Natural killer cell treated with Interleukin-12 subunit alpha and Interleukin-12 subunit beta and Interleukin-15 and Interleukin-18, amount 100 ng/mL, for 72 hours (primary cell): ENCODE measurements around the gene CLDN22. TPM values are rescaled to one million over a fixed set of nuclear protein-coding genes. Genes with fewer than 3 reads are reported as not detected.

Source experiments
- ATAC-seq, 2 donors: fragments of 150-1000 bp; cut with Tn5 transposase in 1 of 2; sonication (Bioruptor Pico), chemical (Tn5 transposase) in 1 of 2; 2 replicates each; pipeline ENCODE4 v1.10.0; 2021
- DNase-seq: peaks from one replicate; pipeline ENCODE4 v3.0.0; 2022; ENCODE audit warnings: low spot score
- H3K27ac Mint-ChIP-seq, 2 donors: 1 replicate in 1 of 2; 2 replicates in 1 of 2; pipeline ENCODE4 v1.8.0; 2022; ENCODE audit warnings: mixed read lengths in 2 of 2, mild to moderate bottlenecking in 1 of 2, moderate library complexity in 1 of 2
- H3K27me3 Mint-ChIP-seq, 2 donors: 1 replicate in 1 of 2; 2 replicates in 1 of 2; pipeline ENCODE4 v1.8.0; 2022; ENCODE audit warnings: mixed read lengths in 2 of 2
- H3K36me3 Mint-ChIP-seq: one replicate; pipeline ENCODE4 v1.8.0; 2022; ENCODE audit warnings: mixed read lengths
- H3K4me1 Mint-ChIP-seq, 2 donors: 1 replicate in 1 of 2; 2 replicates in 1 of 2; pipeline ENCODE4 v1.8.0; 2022; ENCODE audit warnings: low read depth in 2 of 2, mixed read lengths in 2 of 2, mild to moderate bottlenecking in 1 of 2
- H3K4me3 Mint-ChIP-seq: one replicate; pipeline ENCODE4 v1.8.0; 2022; ENCODE audit warnings: mixed read lengths
- H3K9me3 Mint-ChIP-seq: 2 replicates; pipeline ENCODE4 v1.8.0; 2022; ENCODE audit warnings: mixed read lengths
- total RNA-seq, 2 donors: library from RNA; stranded (reverse); gene quantifications; one replicate each; pipeline ENCODE4 v1.2.3, GENCODE V29; 2022

The CLDN22 gene
- total RNA-seq, 2 donors from 2014 or later, result not detected

DNA sequence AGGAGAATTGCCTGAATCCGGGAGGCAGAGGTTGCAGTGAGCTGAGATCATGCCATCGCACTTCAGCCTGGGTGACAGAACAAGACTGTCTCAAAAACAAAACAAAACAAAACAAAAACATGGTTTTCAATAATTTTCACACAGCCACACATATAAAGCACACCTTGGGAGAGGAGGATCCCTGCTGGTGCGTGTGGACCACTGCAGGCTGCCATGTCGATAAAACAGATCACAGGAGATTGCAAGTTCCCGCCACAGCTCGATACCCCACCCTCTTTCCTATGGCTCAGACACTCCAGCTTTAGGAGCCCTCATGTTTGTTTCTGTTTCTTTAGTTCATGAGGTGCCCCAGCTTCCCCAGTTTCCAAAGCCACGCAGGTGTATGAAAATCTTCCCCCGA lies 33.5 kb upstream of the CLDN22 start:
- peaks cover 3% of the 10 kb centered on the region for H3K9me3 Mint-ChIP-seq
- peaks cover 6% of the 10 kb centered on the region for H3K36me3 Mint-ChIP-seq
- no peak overlapping the region for H3K4me3 Mint-ChIP-seq
- H3K27ac Mint-ChIP-seq, result no peak overlapping the region
- peaks cover 9 to 21% of the 10 kb centered on the region in 2 donors for H3K27me3 Mint-ChIP-seq
- peak; percentile 10 for DNase-seq
- H3K4me1 Mint-ChIP-seq, result peaks cover 17 to 19% of the 10 kb centered on the region in 2 donors
- no peak for ATAC-seq

DNA sequence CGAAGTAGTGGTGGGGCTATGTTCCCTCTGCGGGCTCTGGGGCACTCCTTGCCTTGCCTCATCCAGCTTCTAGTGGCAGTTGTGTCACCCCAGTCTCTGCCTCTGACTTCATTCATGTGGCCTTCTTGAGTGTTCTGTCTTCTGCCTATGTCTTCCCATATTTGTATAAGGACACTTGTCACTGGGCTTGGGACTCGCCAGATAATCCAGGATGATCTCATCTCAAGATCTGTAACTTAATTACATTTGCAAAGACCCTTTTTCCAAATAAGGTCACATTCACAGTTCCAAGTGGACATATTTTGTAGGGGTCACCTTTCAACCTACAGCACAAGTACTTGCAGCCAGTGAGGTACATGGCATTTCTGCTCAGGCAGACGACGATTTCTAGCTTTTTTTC lies 32.5 kb upstream of the CLDN22 start:
- peaks cover 18 to 20% of the 10 kb centered on the region in 2 donors for H3K4me1 Mint-ChIP-seq
- no peak overlapping the region for H3K4me3 Mint-ChIP-seq
- peaks cover 6% of the 10 kb centered on the region for H3K36me3 Mint-ChIP-seq
- H3K9me3 Mint-ChIP-seq, result peaks cover 3% of the 10 kb centered on the region
- ATAC-seq, result no peak
- DNase-seq, result peak; percentile 8
- peaks cover 9 to 22% of the 10 kb centered on the region in 2 donors for H3K27me3 Mint-ChIP-seq
- no peak overlapping the region for H3K27ac Mint-ChIP-seq

DNA sequence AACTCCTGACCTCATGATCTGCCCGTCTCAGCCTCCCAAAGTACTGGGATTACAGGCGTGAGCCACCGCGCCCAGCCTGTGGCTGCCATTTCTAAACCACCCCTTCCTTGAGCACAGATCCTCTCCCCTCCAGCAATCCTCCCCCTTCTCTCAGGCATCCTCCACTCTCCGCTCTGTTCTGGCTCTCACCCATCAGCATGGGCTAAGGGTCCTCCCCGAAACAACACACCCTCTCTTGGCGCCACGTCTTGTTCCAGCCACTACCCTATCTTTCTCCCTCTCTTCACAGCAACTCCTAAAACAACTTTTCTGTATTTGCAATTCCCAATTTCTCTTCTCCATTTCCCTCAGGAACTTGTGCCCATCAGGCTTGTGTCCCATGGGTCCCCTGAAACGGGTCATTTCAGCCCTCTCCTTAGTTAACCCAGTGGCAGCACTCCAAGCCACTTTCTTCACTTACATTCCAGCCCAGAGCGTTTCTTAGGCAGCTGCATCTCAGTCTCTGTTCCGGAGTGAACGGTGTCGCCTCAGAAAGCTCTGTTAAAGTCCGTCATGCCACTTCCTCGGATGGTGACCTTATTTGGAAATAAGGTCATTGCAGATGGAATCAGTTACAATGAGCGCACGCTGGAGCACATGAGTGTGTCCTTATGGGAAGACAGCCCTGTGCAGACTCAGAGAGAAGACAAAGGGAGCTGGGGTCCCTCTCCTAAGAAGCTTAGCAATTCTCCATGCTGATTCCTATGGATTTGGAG lies 30.4 kb upstream of the CLDN22 start:
- Mint-ChIP-seq H3K9me3 (peaks cover 3% of the 10 kb centered on the region), H3K4me3 (peak overlapping the region; percentile 33), H3K4me1 (peaks cover 18 to 20% of the 10 kb centered on the region in 2 donors), H3K27ac (peak overlapping the region; percentile 9 to 25), H3K27me3 (peaks cover 12 to 19% of the 10 kb centered on the region in 2 donors), H3K36me3 (peaks cover 6% of the 10 kb centered on the region)
- DNase-seq, result peak; percentile 32
- ATAC-seq, result no peak

DNA sequence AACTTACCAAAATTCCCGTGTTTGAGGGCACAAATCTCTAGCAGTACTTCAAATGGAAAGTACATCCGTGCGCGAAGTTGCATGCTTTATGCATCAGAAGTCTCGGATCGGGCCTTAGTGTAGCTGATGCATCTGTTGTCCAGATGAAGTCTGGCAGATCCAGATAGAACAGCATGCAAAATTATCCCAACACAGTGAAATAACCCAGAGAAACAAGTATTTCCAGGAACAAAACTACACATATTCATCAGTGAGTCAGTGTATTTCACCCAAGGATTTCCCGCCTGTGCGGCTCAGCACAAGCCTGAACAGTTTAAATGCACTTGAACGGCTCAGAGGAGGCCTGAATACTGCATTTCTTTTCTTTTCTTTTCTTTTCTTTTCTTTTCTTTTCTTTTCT lies 29.6 kb upstream of the CLDN22 start:
- ATAC-seq (no peak), DNase-seq (peak; percentile 39)
- Mint-ChIP-seq H3K4me1 (peaks cover 18 to 20% of the 10 kb centered on the region in 2 donors), H3K9me3 (peaks cover 3% of the 10 kb centered on the region), H3K4me3 (peak overlapping the region; percentile 58), H3K36me3 (peaks cover 6% of the 10 kb centered on the region), H3K27me3 (peaks cover 16 to 23% of the 10 kb centered on the region in 2 donors), H3K27ac (peak overlapping the region; percentile 56 to 76)

DNA sequence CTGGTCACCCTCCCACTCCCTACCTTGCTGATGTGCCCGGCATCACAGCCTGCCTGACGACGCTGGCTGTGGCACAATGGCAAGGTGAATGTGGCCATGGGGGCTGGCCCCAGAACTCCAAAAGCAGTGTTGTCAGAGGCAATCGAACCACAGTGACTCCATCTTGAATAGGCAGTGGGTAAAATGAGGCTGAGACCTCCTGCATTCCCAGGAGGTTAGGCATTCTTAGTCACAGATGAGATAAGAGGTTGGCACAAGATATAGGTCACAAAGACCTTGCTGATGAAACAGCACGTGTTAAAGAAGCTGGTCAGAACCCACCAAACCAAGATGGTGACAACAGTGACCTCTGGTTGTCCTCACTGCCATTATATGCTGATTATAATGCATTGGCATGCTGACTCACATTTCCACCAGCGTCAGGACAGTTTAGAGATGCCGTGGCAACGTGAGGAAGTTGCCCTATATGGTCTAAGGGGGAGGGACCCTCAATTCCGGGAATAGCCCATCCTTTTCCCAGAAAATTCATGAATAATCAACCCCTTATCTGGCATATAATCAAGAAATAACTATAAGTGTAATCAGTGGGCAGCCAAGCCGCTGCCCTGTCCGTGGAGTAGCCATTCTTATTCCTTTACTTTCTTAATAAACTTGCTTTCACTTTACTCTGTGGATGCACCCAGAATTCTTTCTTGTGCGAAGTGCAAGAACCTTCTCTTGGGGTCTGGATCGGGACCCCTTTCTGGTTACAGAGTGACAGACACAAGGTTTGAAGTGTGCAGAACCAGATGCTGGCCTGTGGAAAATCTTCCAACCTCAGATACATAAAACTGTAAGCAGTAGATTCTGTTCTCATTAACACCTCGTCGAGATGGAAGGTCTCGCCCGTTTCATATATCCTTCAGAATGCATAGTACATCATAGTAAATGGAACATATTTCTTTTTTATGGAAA lies 28.9 kb upstream of the CLDN22 start:
- H3K4me3 Mint-ChIP-seq, result peak overlapping the region; percentile 58
- H3K27ac Mint-ChIP-seq, result peak overlapping the region; percentile 56 to 76
- peaks cover 3% of the 10 kb centered on the region for H3K9me3 Mint-ChIP-seq
- DNase-seq, result peak; percentile 75
- ATAC-seq, result peak; percentile 95 to 96
- peaks cover 6% of the 10 kb centered on the region for H3K36me3 Mint-ChIP-seq
- peaks cover 18 to 20% of the 10 kb centered on the region in 2 donors for H3K4me1 Mint-ChIP-seq
- peaks cover 16 to 20% of the 10 kb centered on the region in 2 donors for H3K27me3 Mint-ChIP-seq

DNA sequence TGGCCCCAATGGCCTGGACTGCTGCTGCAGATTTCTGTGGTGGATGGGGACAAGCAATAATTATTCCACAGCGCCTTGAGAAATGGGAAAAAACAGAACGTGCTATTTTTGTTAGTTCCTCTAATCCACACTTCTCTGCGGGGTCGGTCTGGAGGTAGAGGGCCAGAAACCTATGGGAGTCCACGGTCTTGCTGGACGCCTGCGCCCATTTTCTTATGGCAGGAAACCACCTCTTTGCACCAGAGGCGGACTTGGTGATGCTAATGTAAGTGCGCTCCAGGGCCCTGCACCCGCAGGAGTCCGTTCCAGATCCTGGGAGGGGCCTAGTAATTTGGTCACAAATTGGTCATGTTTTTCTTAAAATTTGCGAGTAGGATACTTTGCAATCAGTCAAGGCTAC lies 28.1 kb upstream of the CLDN22 start:
- peaks cover 6% of the 10 kb centered on the region for H3K36me3 Mint-ChIP-seq
- peaks cover 3% of the 10 kb centered on the region for H3K9me3 Mint-ChIP-seq
- ATAC-seq (no peak), DNase-seq (peak; percentile 25)
- H3K4me3 Mint-ChIP-seq, result no peak overlapping the region
- H3K27ac Mint-ChIP-seq, result peak overlapping the region in 1 of 2 donors; percentile 76
- H3K27me3 Mint-ChIP-seq, result peaks cover 16 to 20% of the 10 kb centered on the region in 2 donors
- H3K4me1 Mint-ChIP-seq, result peaks cover 20 to 21% of the 10 kb centered on the region in 2 donors

DNA sequence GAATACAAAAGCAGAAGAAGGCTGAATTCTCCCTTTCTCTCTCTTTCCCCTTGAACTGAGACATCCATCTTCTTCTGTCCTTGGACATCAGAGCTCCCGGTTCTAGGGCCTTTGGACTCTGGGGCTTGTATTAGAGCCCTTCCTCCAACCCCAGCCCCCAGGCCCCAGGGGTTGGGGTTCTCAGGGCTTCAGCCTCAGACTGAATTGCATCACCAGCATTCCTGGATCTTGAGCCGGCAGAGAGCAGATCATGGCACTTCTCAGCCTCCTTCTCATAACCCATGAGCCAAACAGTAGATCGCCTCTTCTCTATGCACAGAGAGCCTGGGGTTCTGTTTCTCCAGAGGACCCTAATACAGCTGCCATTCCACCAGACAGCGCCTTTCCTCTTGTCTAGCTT lies 27.5 kb upstream of the CLDN22 start:
- Mint-ChIP-seq H3K27ac (peak overlapping the region in 1 of 2 donors; percentile 12), H3K4me1 (peaks cover 22 to 24% of the 10 kb centered on the region in 2 donors), H3K36me3 (peaks cover 6% of the 10 kb centered on the region), H3K27me3 (peaks cover 16 to 19% of the 10 kb centered on the region in 2 donors), H3K4me3 (no peak overlapping the region), H3K9me3 (peaks cover 3% of the 10 kb centered on the region)
- ATAC-seq, result no peak
- DNase-seq, result peak; percentile 5

DNA sequence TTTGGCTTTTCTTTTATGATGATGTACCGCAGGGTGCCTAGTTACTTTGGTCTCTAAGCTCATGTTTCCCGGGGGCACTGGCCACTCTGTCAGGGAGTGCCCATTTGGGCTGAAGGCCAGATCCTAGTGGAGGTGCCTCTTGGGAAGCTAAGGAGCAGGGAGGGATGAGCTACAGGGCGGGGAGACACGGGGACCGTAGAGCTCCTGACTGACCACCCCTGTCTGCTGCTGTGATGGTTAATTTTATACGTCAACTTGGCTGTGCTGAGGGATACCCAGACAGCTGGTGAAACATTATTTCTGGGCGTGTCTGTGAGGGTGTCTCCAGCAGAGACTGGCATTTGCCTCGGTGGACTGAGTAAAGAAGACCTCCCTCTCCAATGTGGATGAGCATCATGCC lies 27.1 kb upstream of the CLDN22 start:
- peak; percentile 26 for DNase-seq

DNA sequence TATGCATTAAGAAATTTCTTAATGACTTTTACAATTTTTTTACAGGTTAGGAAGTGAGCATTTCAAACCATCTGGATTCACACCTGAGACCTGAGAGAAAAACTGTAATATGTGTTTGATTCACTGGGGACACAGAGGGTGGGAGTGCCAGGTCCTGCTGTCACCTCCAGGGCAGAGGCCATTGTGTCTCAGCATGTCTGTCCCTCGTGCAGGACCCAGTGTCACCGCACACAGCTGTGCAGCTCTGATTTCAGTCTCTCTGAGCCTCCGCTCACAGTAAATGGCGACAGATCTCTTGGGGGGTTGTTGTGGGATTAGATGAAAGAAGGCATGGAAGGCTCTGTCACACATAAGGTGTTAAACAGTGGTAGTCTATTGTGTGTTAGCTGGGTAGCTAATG lies 25.2 kb upstream of the CLDN22 start:
- Mint-ChIP-seq H3K9me3 (no peaks in the 10 kb centered on the region), H3K36me3 (peaks cover under 1% of the 10 kb centered on the region), H3K4me3 (no peak overlapping the region), H3K27me3 (peaks cover 8% of the 10 kb centered on the region in 2 donors), H3K27ac (no peak overlapping the region), H3K4me1 (peaks cover 18 to 21% of the 10 kb centered on the region in 2 donors)
- DNase-seq, result no peak
- no peak for ATAC-seq

More for the DNA sequence above, 27.1 kb upstream of the CLDN22 start:
- H3K27me3 Mint-ChIP-seq, result peaks cover 16 to 18% of the 10 kb centered on the region in 2 donors
- peak overlapping the region in 1 of 2 donors; percentile 12 for H3K27ac Mint-ChIP-seq
- H3K4me3 Mint-ChIP-seq, result no peak overlapping the region
- H3K36me3 Mint-ChIP-seq, result peaks cover 6% of the 10 kb centered on the region
- ATAC-seq, result no peak
- peaks cover 3% of the 10 kb centered on the region for H3K9me3 Mint-ChIP-seq
- H3K4me1 Mint-ChIP-seq, result peaks cover 22 to 24% of the 10 kb centered on the region in 2 donors

DNA sequence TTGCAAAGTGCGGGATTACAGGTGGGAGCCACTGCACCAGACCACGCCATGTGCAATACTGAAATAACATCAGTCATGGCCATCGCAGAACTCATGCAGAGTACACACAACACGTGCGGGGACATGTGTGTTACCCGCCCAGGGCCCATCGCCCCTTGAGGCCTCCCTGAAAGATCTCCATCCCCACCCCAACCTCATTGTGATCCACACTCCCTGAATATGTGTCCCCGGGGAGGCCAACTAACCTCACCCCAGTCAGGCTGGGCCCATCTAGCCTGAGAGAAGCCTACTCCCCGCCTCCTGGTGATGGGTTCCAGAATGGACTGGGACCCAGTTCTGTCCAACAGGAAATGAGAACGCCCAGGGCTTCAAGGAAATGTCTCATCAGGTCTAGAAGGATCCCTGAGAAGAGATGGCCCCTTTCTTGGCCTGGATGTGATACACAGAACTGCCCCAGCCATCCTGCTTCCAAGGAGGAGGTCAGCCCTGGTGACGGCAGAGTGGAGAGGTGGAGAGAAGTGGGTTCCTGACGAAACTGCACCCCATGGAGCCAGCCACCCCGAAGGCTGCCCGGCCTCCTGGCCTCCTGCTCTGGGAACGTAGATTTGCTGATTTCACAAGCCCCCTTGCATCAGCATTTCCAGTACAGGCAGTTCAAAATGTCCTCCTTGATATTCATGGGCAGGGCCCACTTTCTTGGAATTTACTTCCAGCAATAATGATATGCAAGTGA lies 24.6 kb upstream of the CLDN22 start:
- H3K27ac Mint-ChIP-seq, result no peak overlapping the region
- H3K4me1 Mint-ChIP-seq, result peaks cover 16 to 21% of the 10 kb centered on the region in 2 donors
- no peaks in the 10 kb centered on the region for H3K9me3 Mint-ChIP-seq
- H3K27me3 Mint-ChIP-seq, result peaks cover 7% of the 10 kb centered on the region in 2 donors
- DNase-seq, result no peak
- ATAC-seq, result no peak
- H3K36me3 Mint-ChIP-seq, result no peaks in the 10 kb centered on the region
- no peak overlapping the region for H3K4me3 Mint-ChIP-seq

DNA sequence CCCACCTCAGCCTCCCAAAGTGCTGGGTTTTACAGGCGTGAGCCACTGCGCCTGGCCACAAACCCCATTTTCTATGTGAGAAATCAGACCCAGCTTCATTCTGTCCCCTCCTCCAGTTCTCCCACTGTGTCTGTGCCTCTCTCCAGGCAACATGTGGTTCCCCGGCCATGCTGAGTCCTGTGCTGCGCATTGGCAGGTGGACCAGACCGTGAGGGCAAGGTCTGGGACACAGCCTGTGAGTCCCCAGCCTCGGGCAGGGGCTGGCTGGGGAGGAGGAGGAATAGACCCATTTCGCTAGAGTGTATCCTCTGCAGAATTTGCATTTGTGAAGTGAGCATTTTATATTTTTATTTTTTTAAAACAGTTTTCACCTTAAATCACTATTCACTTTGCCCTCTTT lies 23.7 kb upstream of the CLDN22 start:
- no peak for ATAC-seq
- H3K4me3 Mint-ChIP-seq, result peak overlapping the region; percentile 44
- no peak overlapping the region for H3K27ac Mint-ChIP-seq
- no peaks in the 10 kb centered on the region for H3K9me3 Mint-ChIP-seq
- no peaks in the 10 kb centered on the region for H3K36me3 Mint-ChIP-seq
- H3K4me1 Mint-ChIP-seq, result peaks cover 7 to 12% of the 10 kb centered on the region in 2 donors
- DNase-seq, result no peak
- peaks cover 7 to 10% of the 10 kb centered on the region in 2 donors for H3K27me3 Mint-ChIP-seq

DNA sequence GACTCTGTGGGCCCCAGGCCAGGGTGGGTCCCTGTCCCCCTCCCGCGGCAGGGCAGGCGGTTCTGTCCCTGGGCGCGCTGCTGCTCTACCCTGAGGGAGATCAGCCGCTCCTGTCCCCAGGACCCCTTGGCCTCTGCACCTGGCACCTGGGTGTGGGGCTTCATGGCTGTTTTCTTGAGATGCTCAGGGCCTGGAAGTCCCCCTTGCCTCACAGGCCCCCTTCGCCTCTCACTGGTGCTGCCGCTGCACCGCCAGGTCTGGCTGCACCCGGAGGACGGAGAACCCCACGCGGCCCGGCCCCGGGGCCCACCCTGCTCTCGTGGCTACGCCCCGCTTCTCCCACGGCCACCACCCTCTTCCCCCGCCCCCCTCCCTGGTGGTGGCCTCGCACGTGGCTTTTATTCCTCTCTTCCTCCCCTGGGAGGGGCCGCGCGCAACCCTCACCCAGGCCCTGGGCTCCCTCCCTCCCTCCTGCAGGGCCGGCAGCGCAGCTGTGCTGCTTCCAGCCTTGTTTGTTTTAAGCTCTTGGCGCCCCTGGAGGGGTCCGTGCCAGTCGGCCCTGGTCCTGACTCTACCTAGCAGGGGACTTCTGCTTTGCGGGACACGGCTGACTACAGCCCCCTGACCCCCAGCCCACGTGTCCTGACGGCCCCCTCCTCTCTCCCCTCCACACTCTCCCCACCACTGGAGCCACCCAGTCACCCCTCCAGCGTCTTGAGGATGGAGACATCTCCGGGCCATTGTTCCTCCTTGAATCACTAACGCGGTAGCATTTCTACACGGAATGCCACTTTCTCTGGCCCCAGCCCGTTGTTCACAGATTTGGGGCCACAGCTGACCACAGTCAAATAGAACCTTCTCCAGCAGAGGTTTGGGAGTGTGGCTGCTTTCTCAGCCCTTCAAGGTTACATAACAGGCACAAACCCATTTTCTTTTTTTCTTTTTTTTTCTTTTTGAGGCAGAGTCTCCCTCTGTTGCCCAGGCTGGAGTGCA lies 22.8 kb upstream of the CLDN22 start:
- peak overlapping the region; percentile 50 for H3K4me3 Mint-ChIP-seq
- DNase-seq, result peak; percentile 58
- peaks cover 7% of the 10 kb centered on the region in 2 donors for H3K27me3 Mint-ChIP-seq
- no peaks in the 10 kb centered on the region for H3K9me3 Mint-ChIP-seq
- peak; percentile 59 to 71 for ATAC-seq
- no peak overlapping the region for H3K27ac Mint-ChIP-seq
- peaks cover 4 to 14% of the 10 kb centered on the region in 2 donors for H3K4me1 Mint-ChIP-seq
- no peaks in the 10 kb centered on the region for H3K36me3 Mint-ChIP-seq
